KMS-11 (cell line): Measurements from ENCODE around the gene ADSL.
"Not testable (repeated sequence)": the region's sequence is repeated elsewhere in the genome, so short reads cannot be mapped to it uniquely, and the experiment has no call there.

Source experiments
- H2AFZ ChIP-seq: fragments of 200-600 bp; sonication (generic); 2 replicates; pipeline ENCODE4 v1.6.1; 2016; ENCODE audit warnings: antibody characterized with exemption, mixed run types, low read depth
- H3K27ac ChIP-seq: fragments of 200-600 bp; sonication (generic); 2 replicates; pipeline ENCODE4 v1.6.1; 2016; ENCODE audit warnings: mild to moderate bottlenecking, mixed run types
- H3K27me3 ChIP-seq: fragments of 200-600 bp; sonication (generic); 2 replicates; pipeline ENCODE4 v1.6.1; 2017; ENCODE audit warnings: mild to moderate bottlenecking, low read depth, mixed run types, moderate library complexity; ENCODE audit not compliant: insufficient read depth
- H3K36me3 ChIP-seq: fragments of 200-600 bp; sonication (generic); 2 replicates; pipeline ENCODE4 v1.6.1; 2017; ENCODE audit warnings: mild to moderate bottlenecking, mixed run types; ENCODE audit not compliant: insufficient read depth
- H3K4me1 ChIP-seq: fragments of 200-600 bp; sonication (generic); 2 replicates; pipeline ENCODE4 v1.6.1; 2016; ENCODE audit warnings: mild to moderate bottlenecking, low read depth, mixed run types; ENCODE audit not compliant: poor library complexity, severe bottlenecking
- H3K4me2 ChIP-seq: fragments of 200-600 bp; sonication (generic); 2 replicates; pipeline ENCODE4 v1.7.0; 2016; ENCODE audit warnings: mild to moderate bottlenecking, mixed run types
- H3K4me3 ChIP-seq: fragments of 200-600 bp; sonication (generic); IDR thresholded peaks from 2 replicates; pipeline ENCODE4 v1.6.1; 2017; ENCODE audit warnings: low read depth, low read length, mixed read lengths; ENCODE audit not compliant: insufficient read depth
- H3K79me2 ChIP-seq: fragments of 200-600 bp; sonication (generic); 2 replicates; pipeline ENCODE4 v1.6.1; 2016; ENCODE audit warnings: low read depth, mixed run types; ENCODE audit not compliant: insufficient read depth
- H3K9ac ChIP-seq: fragments of 200-600 bp; sonication (generic); 2 replicates; pipeline ENCODE4 v1.6.1; 2016; ENCODE audit warnings: mild to moderate bottlenecking, mixed run types
- H4K20me1 ChIP-seq: fragments of 200-600 bp; sonication (generic); 2 replicates; pipeline ENCODE4 v1.6.1; 2016; ENCODE audit warnings: mild to moderate bottlenecking, mixed run types; ENCODE audit not compliant: insufficient read depth
- TF ChIP-seq, protein P1 (sequence below): fragments of 200-600 bp; sonication (generic); conservative IDR thresholded peaks from 2 replicates; pipeline ENCODE4 v1.6.1; 2017; ENCODE audit warnings: low read depth, mild to moderate bottlenecking, antibody characterized with exemption, low read length, moderate library complexity, mixed read lengths

Gene ADSL

DNA sequence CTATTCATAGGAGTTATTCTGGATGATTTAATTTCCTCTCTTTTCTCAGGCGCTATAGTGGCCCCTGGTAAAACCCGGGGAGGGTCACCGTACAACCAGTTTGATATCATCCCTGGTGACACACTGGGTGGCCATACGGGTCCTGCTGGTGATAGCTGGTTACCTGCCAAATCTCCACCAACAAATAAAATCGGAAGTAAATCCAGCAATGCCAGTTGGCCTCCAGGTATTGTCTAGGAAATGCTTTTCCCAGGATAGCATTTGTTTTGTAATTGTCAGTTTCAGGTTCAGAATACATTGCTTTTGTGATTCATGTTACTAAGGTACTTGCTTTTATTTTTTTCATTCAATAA, 35.6 kb upstream of the ADSL start:
- Histone ChIP-seq H3K9ac (no peak overlapping the region), H3K36me3 (no peaks in the 10 kb centered on the region), H2AFZ (no peak overlapping the region)

DNA sequence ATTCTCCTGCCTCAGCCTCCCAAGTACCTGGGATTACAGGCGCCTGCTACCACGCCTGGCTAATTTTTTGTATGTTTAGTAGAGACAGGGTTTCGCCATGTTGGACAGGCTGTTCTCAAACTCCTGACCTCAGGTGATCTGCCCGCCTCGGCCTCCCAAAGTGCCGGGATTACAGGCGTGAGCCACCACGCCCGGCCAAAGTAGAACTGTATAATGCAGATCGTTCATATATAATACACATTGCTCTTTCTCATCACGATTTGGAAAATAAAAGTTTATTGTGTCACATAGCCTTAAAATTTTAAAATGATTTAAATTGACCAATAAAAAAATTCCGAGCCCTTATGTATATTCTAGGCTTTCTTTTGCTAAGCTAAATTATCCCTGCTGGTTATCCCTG, 34.7 kb upstream of the ADSL start:
- not testable (repeated sequence) for H2AFZ ChIP-seq, H3K36me3 ChIP-seq, H3K79me2 ChIP-seq, H4K20me1 ChIP-seq, H3K4me3 ChIP-seq, H3K4me1 ChIP-seq, H3K4me2 ChIP-seq, H3K27ac ChIP-seq, H3K27me3 ChIP-seq, H3K9ac ChIP-seq

More for the DNA sequence above, 35.6 kb upstream of the ADSL start:
- H3K4me1 ChIP-seq = no peaks in the 10 kb centered on the region
- no peaks in the 10 kb centered on the region for H3K27me3 ChIP-seq
- no peaks in the 10 kb centered on the region for H3K79me2 ChIP-seq
- H3K4me2 ChIP-seq = no peak overlapping the region
- TF ChIP-seq, protein P1, sequence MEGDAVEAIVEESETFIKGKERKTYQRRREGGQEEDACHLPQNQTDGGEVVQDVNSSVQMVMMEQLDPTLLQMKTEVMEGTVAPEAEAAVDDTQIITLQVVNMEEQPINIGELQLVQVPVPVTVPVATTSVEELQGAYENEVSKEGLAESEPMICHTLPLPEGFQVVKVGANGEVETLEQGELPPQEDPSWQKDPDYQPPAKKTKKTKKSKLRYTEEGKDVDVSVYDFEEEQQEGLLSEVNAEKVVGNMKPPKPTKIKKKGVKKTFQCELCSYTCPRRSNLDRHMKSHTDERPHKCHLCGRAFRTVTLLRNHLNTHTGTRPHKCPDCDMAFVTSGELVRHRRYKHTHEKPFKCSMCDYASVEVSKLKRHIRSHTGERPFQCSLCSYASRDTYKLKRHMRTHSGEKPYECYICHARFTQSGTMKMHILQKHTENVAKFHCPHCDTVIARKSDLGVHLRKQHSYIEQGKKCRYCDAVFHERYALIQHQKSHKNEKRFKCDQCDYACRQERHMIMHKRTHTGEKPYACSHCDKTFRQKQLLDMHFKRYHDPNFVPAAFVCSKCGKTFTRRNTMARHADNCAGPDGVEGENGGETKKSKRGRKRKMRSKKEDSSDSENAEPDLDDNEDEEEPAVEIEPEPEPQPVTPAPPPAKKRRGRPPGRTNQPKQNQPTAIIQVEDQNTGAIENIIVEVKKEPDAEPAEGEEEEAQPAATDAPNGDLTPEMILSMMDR = no peak
- no peaks in the 10 kb centered on the region for H4K20me1 ChIP-seq
- H3K4me3 ChIP-seq = no peak overlapping the region
- H3K27ac ChIP-seq = no peak overlapping the region

DNA sequence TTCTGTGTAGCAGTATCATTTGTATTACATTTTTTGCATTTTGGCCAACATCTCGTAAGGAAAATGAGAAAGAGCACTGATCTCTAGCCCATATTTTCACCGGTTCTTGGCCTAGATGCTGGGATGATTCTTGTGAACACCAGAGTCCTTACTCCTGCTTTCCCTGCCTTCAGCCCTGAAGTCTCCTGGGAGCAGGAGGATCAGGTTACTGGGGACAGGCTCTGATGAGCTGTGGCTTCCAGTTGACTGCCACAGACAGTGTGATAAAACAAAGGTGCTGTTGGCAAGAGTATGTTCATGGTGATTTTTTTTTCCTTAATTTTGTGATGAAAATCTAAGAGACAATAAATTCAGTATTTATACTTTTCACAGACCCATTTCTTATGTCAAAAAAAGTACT, 34.2 kb upstream of the ADSL start:
- Histone ChIP-seq H3K4me3 (no peak overlapping the region), H3K27ac (no peak overlapping the region), H3K4me2 (no peak overlapping the region), H3K27me3 (no peaks in the 10 kb centered on the region), H3K36me3 (no peaks in the 10 kb centered on the region), H3K4me1 (no peaks in the 10 kb centered on the region), H3K9ac (no peak overlapping the region), H3K79me2 (no peaks in the 10 kb centered on the region), H2AFZ (no peak overlapping the region), H4K20me1 (no peaks in the 10 kb centered on the region)
- TF ChIP-seq, protein P1 = no peak

DNA sequence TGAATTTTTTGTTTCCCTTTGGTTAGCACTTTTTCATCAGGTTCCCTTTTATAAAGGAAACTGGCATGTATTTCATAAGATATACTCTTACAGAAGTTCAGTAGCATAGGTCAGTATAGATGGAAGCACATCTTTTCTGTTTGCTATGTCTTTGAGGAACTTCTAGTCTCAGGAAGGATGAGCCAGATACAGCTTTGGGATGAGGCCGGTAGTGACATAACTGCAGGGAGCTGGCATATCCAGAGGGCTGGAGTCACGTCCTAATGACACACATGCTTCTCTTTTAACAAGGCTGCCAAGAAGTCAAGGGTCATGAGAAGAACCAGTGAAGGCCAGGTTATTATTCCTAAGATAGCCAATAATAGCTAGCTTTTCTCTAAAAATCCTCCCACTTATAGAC, 33.3 kb upstream of the ADSL start:
- no peak overlapping the region for H3K4me2 ChIP-seq
- H3K79me2 ChIP-seq = no peaks in the 10 kb centered on the region
- H3K4me3 ChIP-seq = no peak overlapping the region
- H3K9ac ChIP-seq = no peak overlapping the region
- TF ChIP-seq, protein P1 = no peak
- no peaks in the 10 kb centered on the region for H3K36me3 ChIP-seq
- H3K27me3 ChIP-seq = no peaks in the 10 kb centered on the region
- no peaks in the 10 kb centered on the region for H4K20me1 ChIP-seq
- H3K27ac ChIP-seq = no peak overlapping the region
- no peaks in the 10 kb centered on the region for H3K4me1 ChIP-seq
- H2AFZ ChIP-seq = no peak overlapping the region

DNA sequence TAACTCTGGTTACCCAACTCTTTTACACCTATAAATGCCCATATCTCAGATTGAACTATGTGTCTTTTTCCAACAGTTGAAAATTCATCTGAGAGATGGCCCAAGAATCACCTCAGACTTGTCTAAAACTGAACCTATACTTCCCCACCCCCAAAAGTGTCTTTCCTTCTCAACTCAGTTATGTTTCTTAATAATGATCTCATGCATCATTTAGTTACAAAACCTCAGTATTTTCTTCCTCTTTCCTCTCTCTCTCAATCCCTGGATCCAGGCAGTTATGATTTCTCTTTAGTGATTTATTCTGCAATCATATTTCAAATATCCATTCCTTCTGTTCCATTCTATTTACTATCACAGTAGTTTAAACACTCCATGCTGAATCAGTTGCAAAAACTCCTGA, 32.3 kb upstream of the ADSL start:
- Histone ChIP-seq H3K4me1 (no peaks in the 10 kb centered on the region), H3K9ac (no peak overlapping the region), H3K4me2 (no peak overlapping the region), H3K36me3 (no peaks in the 10 kb centered on the region), H4K20me1 (no peaks in the 10 kb centered on the region), H3K27me3 (no peaks in the 10 kb centered on the region), H3K79me2 (no peaks in the 10 kb centered on the region), H3K4me3 (no peak overlapping the region), H2AFZ (no peak overlapping the region), H3K27ac (no peak overlapping the region)
- TF ChIP-seq, protein P1 = no peak
